ENCODE data around the gene BFSP2.

The BFSP2 gene

DNA sequence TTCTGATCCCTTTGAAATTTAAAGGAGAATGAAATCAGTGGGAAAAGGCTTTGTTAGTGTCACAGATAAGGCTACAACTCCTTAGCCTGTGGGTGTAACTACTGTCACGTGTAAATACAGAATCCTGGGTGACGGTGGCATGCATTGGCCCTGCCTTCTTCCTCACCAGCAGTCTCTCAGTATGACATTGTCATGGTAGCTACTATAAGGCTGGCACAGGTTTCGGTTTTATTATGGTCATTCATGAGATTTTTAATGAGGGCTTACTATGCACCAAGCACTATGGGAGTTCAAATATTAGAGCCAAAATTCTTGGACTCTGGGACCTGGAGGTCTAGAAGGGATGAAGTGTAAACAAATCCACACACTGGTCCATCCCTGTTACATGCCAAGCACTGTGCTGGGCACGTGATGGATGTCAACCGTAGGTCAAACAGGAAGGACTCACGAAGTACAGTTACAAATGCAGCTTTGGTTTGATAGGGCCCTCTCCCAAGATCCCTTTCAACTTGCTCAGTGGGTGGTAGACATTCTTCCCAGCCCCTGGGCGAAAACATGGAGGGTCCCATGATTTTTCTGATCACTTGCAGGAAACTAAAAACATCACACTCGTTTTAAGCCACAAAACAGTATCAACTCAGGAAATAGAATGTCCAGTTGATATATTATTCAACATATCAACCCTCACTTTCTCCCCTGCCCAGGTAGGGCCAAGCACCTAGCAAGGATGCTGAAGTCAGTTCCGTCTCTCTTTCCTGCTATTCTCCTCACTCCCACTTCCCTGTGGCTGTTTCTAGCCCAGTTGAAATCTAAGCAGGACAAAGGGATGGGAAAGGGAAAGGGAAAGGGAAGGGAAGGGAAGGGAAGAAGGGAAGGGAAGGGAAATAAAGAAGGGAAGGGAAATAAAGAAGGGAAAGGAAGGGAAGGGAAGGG lies 25.3 kb downstream of the BFSP2 start:
- no peak for DNase-seq

DNA sequence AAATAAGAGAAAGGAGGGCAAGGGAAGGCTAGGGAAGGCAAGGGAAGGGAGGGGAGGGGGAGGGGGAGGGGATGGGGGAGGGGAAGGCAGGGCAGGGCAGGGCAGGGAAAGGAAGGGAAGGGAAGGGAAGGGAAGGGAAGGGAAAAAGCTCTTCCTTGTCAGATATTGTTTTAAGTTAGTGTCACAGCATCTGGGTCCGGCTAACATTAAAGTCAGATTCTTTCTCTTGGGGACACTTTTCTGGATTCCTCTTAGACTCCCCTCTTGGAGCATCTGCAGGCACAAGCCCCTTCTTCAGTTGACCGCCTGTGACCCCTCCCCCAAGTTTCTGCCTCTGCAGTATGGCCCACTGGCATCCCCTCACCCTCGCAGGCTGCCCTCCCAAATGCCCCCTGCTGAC lies 26.0 kb downstream of the BFSP2 start:
- no peak for DNase-seq

DNA sequence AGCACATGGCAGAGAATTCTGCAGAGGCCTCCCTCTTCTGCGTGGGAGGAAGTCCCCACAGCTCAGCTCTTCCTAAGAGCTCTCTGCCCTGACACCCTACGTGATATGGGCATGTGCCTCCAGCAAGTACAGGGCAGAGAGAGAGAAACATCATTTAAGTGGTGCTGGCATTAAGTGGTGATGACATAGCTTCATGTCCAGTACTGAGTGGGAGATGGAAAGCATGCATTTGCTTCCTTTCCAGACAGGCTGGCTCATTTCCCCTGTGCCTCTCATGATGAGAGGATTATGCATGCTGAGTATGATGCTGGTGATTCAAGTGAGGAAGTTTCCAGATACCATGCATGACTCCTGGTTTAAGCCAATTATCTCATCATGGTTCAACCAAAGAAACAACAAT lies 26.9 kb downstream of the BFSP2 start:
- no peak for DNase-seq

DNA sequence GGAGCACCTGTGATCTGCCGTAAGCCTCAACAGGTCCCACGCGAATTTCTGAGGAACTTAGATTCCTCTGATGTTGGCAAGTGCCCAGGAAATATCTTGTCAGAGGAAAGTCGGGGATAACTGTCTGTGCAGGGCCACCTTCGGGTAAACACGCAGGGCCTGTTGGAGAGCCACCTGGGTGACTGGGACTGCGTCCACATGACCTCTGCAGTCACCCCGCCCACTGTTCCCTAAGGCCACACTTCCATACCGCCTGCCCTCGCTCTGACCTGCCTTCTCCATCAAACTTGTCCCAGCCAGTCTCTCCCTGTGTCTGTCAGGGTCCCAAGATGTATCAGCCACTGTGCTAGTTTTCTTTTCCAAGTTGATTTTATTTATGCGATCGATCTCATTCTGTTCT lies 28.7 kb downstream of the BFSP2 start:
- DNase-seq, result no peak

DNA sequence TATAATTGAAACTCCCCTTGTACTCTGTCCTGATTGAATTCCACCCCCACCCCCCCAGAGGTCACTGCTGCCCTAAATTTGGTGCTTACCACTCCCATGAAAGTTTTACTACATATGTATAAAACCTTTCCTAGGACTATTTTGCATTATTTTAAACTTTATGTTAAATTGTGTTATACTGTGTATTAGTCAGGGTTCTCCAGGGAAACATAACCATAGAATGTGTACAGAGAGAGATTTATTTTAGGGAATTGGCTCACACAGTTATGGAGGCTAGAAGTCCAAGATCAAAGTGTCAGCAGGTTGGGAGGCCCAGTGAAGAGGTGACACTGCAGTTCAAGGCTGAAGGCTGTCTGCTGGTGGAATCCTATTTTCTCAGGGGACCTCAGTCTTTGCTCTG lies 29.2 kb downstream of the BFSP2 start:
- DNase-seq, result no peak

DNA sequence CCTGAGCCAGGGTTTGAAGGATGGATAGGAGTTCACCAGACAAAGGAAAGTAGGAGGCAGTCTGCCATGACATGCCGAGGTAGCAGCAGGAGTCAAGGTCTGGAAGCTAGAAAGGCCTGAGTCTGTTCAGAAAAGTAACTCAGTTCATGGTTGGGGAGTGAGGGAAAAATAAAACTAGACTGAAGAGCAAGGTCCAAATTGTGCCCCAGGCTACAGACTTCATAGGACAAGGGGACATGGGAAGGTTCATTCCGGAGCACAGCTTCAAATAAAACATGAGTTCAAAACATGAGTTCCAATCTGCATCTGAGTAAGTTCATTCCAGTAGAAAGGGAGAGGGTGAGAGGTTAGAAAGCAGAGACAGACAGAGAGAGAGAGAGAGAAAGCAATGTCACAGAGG lies 39.7 kb downstream of the BFSP2 start:
- no peak for DNase-seq

DNA sequence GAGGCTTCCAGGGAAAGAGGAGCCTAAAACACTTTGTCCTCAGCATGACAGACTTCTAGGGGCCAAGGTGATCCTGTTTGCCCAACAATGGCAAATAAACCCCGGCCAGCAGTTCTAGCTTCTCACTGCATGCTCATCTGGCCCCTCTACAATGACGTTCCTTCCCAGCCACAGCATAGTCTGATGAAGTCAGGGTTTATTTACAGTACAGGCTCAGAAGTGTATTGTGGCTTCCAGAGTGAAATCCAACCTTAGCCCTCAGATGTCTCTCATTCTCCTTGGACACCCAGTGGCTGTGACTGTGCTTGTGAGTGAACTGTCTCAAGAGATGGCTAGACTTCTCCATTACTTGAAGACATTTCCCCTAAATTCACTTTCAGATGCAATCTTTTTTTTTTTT lies 40.8 kb downstream of the BFSP2 start:
- DNase-seq, result no peak

DNA sequence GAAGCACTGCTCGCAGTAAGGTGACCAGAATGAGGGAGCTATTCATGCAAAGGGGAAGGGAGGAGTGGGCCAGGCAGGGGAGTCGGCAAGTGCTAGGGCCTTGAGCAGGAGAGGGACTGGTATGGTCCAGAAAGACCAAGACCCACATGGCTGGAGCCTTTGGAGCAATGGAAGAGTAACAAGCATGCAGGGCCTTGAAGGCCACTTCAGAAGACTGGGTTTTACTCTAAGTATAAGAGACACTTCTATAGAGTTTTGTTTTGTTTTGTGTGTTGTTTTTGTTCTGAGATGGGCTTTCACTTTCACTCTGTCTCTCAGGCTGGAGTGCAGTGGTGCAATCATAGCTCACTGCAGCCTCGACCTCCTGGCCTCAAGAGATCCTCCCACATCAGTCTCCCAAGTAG lies 42.0 kb downstream of the BFSP2 start:
- no peak for DNase-seq

DNA sequence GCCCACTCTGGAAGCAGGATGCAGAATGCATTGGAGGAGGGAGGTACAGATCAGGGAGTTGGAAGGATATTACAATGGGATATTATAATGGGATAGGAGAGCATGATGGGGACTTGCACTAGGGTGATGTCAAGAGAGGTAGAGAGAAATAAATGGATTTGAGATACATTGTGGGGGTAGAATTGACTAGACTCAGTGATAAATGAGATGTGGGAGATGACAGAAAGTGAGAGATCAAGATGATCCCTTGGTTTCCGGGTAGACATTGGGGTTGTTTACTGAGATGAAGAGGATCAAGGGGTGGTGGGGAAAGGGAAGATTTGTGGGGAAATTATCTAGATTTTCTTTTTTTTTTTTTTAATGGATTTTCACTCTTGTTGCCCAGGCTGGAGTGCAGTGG lies 42.7 kb downstream of the BFSP2 start:
- no peak for DNase-seq

DNA sequence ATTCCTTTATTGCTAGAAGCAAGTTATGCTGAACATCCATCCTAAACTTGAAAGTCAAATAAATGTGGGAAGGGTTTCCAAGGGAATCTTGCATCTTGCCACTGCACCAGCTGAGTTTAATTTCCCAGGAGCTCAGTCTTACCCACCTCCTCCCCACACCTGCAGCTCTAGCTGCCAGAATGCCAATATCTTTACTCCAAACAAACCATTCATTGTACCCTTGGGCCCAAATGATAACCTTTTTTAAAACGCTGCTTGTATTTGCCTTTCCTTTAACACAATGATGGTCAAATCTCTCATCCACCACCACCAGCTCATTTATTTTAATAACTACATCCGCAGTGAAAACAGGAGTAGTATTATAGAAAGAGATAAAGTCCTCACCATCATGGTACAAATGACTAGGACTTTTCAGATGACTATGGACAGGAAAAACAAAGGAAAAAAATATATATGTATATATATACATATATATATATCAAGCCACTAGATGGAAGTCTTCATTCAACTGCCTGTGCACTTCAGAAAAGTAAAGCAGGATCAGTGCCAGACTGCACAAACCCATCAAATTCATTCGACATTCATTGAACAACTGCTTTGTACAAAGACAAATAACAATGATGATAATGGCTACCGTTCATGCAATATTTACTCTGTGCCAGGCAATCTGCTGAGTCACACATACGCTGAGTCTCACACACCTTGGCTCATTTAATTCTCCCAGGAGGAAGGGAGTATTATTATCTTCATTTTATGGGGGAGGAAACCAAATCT lies 44.0 kb downstream of the BFSP2 start:
- no peak for DNase-seq

DNA sequence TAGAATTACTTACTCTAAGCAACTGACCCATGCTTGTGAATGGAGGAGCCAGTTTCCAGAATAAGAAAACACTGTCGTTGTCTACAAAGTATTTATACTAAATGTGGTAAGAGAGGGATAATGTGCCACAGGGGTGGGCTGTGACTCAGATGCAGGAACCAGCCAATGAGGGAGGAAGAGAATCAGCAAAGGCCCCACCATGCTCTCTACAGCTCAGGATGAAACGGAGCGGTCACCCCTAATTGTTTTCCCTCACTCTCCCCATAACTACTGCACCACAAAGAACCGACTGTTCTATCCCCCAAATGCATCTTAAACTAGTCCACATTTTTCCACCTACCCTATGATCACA lies 44.5 kb downstream of the BFSP2 start:
- no peak for DNase-seq

DNA sequence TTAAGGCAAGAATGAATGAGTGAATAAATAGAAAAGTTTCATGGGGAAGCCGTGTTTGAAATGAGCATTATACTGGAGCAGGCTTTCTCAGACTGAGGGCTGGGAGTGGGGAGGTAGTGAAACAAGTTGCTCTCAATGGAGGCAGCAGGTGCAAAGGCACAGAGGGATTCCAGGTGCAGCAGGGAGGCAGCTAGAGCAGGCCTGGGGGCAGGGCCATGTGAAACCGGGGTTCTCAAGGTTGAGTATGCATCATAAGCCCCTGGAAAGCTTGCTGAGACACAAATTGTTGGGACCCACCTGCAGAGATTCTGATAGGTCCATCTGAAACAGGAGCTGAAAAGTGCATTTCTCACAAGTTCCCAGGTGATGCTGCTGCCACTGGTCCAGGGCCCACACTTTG lies 45.3 kb downstream of the BFSP2 start:
- no peak for DNase-seq

DNA sequence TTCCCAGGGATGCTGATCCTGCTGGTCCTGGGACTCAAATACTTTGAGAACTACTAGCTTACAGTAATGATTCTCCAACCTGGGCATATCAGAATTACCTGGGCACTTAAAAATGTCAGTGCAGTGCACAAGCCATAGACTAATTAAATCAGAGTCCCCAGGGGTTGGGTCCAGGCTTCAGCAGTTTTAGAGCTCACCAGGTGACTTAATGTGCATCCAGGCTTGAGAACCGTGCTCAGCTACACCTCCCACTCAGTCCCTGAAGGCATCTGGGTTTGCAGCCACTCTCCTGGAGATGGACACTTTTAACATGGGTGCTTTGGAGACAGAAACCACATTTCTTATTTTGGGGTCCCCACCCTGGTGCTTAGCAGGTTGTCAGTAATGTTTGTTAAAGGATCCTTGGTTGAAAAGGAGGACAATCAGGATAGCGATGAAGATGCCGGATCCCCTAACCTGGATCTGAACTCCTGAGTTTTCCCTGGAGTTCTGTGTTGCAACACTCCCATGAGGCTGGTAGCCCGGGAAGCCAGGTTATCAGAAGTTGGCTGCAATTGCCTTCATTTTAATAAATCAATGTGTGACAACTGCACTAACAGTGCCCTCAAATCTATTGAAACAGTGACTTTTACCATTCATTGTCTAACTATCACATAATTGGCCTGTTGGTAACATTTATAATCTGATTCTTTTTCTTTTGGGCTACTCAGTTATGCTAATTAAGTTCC lies 48.1 kb downstream of the BFSP2 start:
- no peak for DNase-seq

DNA sequence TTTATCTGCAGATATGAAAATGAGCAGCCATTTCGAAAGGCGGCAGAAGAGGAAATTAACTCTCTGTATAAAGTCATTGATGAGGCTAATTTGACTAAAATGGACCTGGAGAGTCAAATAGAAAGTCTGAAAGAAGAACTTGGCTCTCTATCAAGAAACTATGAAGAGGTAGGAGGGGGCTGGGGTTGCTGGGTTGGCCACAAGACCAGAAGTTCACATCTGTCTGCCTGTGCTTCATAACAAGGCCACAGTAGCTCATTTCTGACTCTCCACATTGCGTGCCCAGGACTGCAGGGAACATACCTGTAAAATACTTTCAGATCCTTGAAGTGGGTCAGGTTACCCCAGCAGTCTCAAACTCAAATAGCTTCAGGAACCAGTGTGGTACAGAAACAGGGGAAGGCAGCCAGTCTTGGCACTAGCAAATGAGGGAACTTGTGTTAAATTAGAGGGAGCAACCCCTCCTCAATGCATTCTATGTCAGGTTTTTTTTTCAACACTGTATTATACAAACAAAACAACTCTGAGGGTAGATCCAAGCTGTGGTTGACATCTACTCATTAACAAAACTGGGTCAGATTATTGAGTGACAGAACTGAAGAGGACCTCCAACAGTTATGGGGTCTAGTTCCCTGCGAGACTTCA lies 48.7 kb downstream of the BFSP2 start:
- no peak for DNase-seq

DNA sequence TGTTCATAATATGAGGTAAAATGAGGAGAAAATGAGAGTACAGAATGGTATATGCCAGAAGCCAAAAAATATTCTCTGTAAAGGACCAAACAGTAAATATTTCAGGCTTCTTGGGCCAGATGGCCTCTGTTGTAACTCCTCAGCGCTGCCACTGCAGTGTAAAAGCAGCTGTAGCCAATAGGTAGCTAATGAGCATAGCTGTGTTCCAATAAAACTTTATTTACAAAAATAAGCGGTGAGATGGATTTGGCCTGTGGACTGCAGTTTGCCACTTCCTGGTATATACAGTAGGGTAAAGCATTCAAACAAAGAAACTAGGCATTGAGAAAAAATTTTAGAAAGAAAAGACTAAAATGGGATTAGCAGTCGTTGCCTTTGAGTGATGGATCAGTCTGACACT lies 51.5 kb downstream of the BFSP2 start:
- no peak for DNase-seq

DNA sequence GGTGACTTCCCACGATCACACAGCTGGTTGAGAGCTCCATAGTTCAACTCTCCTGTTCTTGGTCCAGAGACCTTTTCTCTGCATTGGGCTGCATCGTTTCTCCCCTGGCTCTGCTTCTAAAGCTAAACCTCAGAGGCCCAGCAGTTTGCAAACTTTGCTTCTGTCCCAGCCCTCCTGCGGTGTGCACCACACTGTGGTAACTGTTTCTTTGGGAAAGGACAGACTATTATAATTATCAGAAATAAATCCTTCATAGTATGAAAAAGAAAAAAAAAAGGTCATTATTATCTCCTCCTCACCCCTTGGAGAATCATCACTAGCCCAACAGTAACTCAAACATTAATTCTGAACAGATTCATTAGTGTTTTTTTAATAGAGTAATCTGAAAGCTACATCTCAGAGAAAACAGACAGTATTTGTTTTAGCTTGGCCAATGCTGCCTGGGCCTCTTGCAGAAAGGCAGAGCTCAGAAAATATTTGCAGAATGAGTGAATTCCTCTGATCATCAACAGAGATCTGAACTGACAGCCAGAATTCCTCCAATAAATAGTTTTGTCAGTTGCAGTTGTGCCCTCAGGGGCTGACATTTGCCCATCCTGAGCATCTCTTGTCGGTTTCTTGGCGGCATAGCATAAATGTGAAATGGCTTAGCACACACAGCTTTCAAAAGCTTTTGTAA lies 52.9 kb downstream of the BFSP2 start:
- DNase-seq, result no peak

DNA sequence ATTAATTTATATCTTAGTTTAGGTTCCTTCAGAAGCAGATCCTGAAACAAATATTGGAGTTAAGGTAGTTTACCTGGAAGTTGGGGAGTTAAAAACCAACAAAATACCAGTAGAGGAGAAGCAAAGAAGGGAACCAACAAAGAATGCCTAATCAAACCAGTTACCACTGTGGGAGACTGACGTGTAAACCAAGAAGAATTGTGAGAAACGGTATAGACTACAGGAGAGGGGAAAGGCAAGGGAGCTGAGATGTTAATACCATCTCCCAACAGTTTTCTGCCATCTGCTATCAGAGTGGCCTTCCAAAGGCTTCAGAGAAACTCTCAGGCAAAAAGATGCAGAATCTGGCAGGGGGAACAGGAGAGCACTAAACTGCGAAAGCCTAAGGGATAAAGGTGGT lies 53.5 kb downstream of the BFSP2 start:
- DNase-seq, result no peak

DNA sequence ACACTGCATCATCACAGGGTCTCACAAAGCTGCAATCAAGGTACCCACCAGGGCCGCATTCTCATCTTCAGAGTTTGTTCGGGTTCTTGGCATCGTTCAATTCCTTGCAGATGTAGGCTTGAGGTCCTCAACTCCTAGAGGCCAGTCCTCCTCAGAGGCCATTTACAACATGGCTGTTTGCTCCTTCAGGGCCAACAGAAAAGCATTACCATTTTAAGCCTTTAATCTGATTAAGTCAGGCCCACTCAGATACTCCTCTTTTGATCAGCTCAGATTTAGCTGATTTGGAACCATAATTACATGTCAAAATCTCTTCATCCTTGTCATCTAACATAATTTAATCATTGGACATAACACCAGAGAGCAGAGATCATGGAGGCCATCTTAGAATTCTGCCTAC lies 55.4 kb downstream of the BFSP2 start:
- no peak for DNase-seq

DNA sequence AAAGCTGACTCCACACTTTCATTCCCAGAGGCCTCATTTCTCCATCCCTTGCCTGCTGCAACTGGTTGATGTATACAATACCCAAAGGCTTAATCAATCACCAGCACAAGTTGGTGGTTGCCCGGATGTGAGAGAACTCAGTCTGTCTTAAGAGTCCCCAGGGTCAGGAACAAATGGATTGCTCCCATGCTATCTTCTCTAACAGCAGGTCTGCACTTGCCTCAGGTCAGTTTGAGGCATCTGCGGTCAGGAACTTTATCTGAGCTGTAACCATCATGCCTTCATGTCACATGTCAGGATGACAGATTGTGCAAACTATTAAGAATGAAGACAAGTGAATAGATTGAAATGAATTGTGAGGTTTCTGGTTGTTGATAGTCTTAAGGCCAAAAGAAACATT lies 56.1 kb downstream of the BFSP2 start:
- DNase-seq, result no peak

DNA sequence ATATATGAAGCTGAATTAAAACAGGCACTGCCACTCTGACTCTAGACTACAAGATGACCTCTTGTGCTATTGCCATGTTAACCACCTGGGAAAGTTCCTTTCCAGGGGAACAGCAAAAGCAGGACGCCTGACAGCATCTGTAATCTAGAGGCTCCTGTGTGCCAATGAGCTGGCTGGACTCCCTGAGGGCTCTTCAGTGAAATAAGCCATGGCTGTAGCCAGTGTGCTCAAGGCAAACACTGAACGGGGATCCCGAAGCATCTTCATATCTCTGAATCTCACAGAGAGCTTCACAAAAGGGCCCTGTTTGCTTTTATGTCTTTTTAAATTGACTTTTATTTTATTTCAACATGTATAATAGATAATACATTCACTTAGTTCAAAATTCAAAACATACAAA lies 57.2 kb downstream of the BFSP2 start:
- no peak for DNase-seq

DNA sequence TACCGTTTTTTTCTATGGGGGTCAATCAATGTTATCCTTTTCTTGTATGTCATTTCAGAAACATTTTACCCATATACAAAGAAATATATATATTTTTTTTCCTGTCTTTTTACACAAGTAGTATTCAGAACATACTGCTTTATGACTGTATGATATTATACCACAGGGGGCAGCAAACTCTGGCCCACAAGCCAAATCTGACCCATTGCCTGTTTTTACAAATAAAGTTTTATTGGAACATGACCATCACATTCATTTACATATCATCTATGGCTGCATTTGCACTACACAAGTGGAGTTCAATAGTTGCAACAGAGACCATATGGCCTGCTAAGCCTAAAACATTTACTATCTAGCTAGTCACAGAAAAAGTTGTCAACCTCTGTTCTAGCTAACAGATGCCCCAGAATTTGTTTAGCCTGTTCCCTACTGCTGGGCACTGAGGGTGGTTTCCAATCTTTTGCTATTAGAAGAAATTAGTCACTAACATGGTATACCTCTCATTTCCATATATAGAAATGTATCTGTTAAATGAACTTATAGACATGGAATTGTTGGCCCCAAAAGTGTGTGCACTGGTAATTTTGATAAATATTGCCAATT lies 57.7 kb downstream of the BFSP2 start:
- peak in 1 of 2 experiments; percentile 38 for DNase-seq

DNA sequence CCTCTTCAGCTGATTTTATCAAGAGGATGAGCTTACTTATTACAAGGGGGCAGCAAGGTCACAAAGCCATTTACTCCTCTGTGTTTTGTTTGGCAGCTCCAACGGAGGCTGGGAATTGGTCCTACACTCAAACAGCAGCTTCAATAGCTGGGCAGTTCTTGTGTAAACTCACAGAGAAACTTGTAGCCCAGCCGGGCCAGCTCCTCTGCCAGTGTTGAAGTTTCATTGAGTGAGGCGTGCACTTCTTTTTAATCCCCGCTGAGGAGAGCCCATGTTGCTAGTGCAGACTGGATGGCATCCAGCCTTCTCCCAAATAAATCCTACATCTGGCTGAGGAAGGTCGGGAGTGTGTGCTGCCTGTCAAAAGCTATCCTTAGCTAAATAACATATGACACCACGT lies 59.5 kb downstream of the BFSP2 start:
- no peak for DNase-seq
